H9 (cell line): ENCODE results near the gene SLC22A16. TPM values are rescaled to one million over a fixed set of nuclear protein-coding genes. Genes with fewer than 3 reads are reported as not detected.

ENCODE experiments used
- DNase-seq: peaks from one replicate; pipeline ENCODE4 v3.0.0-alpha.2; 2017
- H2AFZ ChIP-seq: one replicate; pipeline ENCODE4 v1.6.1; 2013; ENCODE audit warnings: mild to moderate bottlenecking, low read length, control low read depth, moderate library complexity
- H2AK5ac ChIP-seq: 2 replicates; pipeline ENCODE4 v1.6.1; 2013; ENCODE audit warnings: low read length, control low read depth, mixed read lengths; ENCODE audit not compliant: insufficient read length
- H2BK120ac ChIP-seq: one replicate; pipeline ENCODE4 v1.6.1; 2013; ENCODE audit warnings: low read depth, mild to moderate bottlenecking, low read length, control low read depth, inconsistent platforms; ENCODE audit not compliant: poor library complexity, severe bottlenecking
- H2BK12ac ChIP-seq: 2 replicates; pipeline ENCODE4 v1.6.1; 2013; ENCODE audit warnings: low read length, control low read depth, mixed read lengths, low read depth; ENCODE audit not compliant: insufficient read length
- H2BK15ac ChIP-seq: 2 replicates; pipeline ENCODE4 v1.6.1; 2013; ENCODE audit warnings: low read depth, low read length, control low read depth
- H2BK20ac ChIP-seq: one replicate; pipeline ENCODE4 v1.6.1; 2013; ENCODE audit warnings: low read depth, mild to moderate bottlenecking, low read length, control low read depth, inconsistent platforms; ENCODE audit not compliant: poor library complexity, severe bottlenecking
- H2BK5ac ChIP-seq: 2 replicates; pipeline ENCODE4 v1.6.1; 2013; ENCODE audit warnings: low read length, control low read depth, mixed read lengths; ENCODE audit not compliant: insufficient read length
- H3K14ac ChIP-seq: 2 replicates; pipeline ENCODE4 v1.6.1; 2013; ENCODE audit warnings: low read length, control low read depth; ENCODE audit not compliant: insufficient read depth
- H3K18ac ChIP-seq: 2 replicates; pipeline ENCODE4 v1.6.1; 2013; ENCODE audit warnings: low read depth, mild to moderate bottlenecking, mixed read lengths, low read length, control low read depth; ENCODE audit not compliant: insufficient read length
- H3K23ac ChIP-seq: 2 replicates; pipeline ENCODE4 v1.6.1; 2013; ENCODE audit warnings: low read length, control low read depth, mixed read lengths, low read depth; ENCODE audit not compliant: insufficient read length
- H3K23me2 ChIP-seq: 2 replicates; pipeline ENCODE4 v1.6.1; 2013; ENCODE audit warnings: low read depth, mild to moderate bottlenecking, mixed read lengths, low read length, control low read depth; ENCODE audit not compliant: insufficient read length, poor library complexity, severe bottlenecking
- H3K27ac ChIP-seq: 2 replicates; pipeline ENCODE4 v1.5.1; 2013; ENCODE audit warnings: low read length, control low read depth, mixed read lengths, low read depth; ENCODE audit not compliant: insufficient read length
- H3K27me3 ChIP-seq: 2 replicates; pipeline ENCODE4 v1.6.1; 2013; ENCODE audit warnings: low read length, control low read depth, inconsistent platforms; ENCODE audit not compliant: insufficient read depth
- H3K4ac ChIP-seq: 2 replicates; pipeline ENCODE4 v1.6.1; 2013; ENCODE audit warnings: low read depth, mild to moderate bottlenecking, control low read depth, inconsistent platforms, low read length, moderate library complexity
- H3K4me1 ChIP-seq: 2 replicates; pipeline ENCODE4 v1.6.1; 2013; ENCODE audit warnings: low read length, control low read depth, inconsistent platforms; ENCODE audit not compliant: insufficient read depth
- H3K4me2 ChIP-seq: 2 replicates; pipeline ENCODE4 v1.6.1; 2013; ENCODE audit warnings: low read length, control low read depth, mixed read lengths; ENCODE audit not compliant: insufficient read length, insufficient read depth
- H3K56ac ChIP-seq: 2 replicates; pipeline ENCODE4 v1.6.1; 2013; ENCODE audit warnings: low read depth, mild to moderate bottlenecking, mixed read lengths, low read length, control low read depth; ENCODE audit not compliant: insufficient read length
- H3K79me1 ChIP-seq: 2 replicates; pipeline ENCODE4 v1.6.1; 2013; ENCODE audit warnings: low read depth, mild to moderate bottlenecking, moderate library complexity, low read length, control low read depth, inconsistent platforms; ENCODE audit not compliant: insufficient read depth, poor library complexity, severe bottlenecking
- H3K79me2 ChIP-seq: 2 replicates; pipeline ENCODE4 v1.6.1; 2013; ENCODE audit warnings: low read length, control low read depth, inconsistent platforms; ENCODE audit not compliant: insufficient read depth
- H3K9ac ChIP-seq: 2 replicates; pipeline ENCODE4 v1.6.1; 2013; ENCODE audit warnings: low read length, control low read depth, mixed read lengths; ENCODE audit not compliant: insufficient read length; ENCODE audit errors: extremely low read depth
- H3K9me3 ChIP-seq: one replicate; pipeline ENCODE4 v1.6.1; 2013; ENCODE audit warnings: low read depth, low read length, inconsistent platforms; ENCODE audit not compliant: control insufficient read depth
- H3T11ph ChIP-seq: one replicate; pipeline ENCODE4 v1.6.1; 2013; ENCODE audit warnings: mild to moderate bottlenecking, low read length, control low read depth, inconsistent platforms
- H4K20me1 ChIP-seq: one replicate; pipeline ENCODE4 v1.6.1; 2013; ENCODE audit not compliant: control insufficient read depth, insufficient read length, insufficient read depth
- H4K5ac ChIP-seq: 2 replicates; pipeline ENCODE4 v1.6.1; 2013; ENCODE audit warnings: low read depth, mild to moderate bottlenecking, mixed read lengths, low read length, control low read depth; ENCODE audit not compliant: insufficient read length
- H4K8ac ChIP-seq: replicated peaks from 2 replicates; pipeline ENCODE4 v1.6.1; 2013; ENCODE audit warnings: low read length, control low read depth, mixed read lengths, low read depth; ENCODE audit not compliant: insufficient read length
- H4K91ac ChIP-seq: 2 replicates; pipeline ENCODE4 v1.6.1; 2013; ENCODE audit warnings: low read depth, mild to moderate bottlenecking, moderate library complexity, mixed read lengths, low read length, control low read depth; ENCODE audit not compliant: insufficient read length
- H3K27ac Mint-ChIP-seq, 3 experiments: 2 replicates in 2 of 3; 3 replicates in 1 of 3; pipeline ENCODE4 v1.8.0; 2020 to 2021; ENCODE audit warnings: mixed read lengths in 3 of 3, mild to moderate bottlenecking in 1 of 3, moderate library complexity in 1 of 3
- H3K27me3 Mint-ChIP-seq: 2 replicates; pipeline ENCODE4 v1.8.0; 2021; ENCODE audit warnings: low read depth, mild to moderate bottlenecking, moderate library complexity, mixed read lengths
- H3K36me3 Mint-ChIP-seq, 3 experiments: 2 replicates in 2 of 3; 3 replicates in 1 of 3; pipeline ENCODE4 v1.8.0; 2020 to 2021; ENCODE audit warnings: low read depth in 3 of 3, mixed read lengths in 3 of 3; ENCODE audit not compliant: insufficient read depth in 1 of 3
- H3K4me1 Mint-ChIP-seq, 2 experiments: 2 replicates each; pipeline ENCODE4 v1.8.0; 2020; ENCODE audit warnings: mixed read lengths in 2 of 2
- H3K4me3 Mint-ChIP-seq, 2 experiments: 2 replicates in 1 of 2; 3 replicates in 1 of 2; pipeline ENCODE4 v1.8.0; 2020 to 2021; ENCODE audit warnings: mild to moderate bottlenecking in 2 of 2, mixed read lengths in 2 of 2, moderate library complexity in 1 of 2
- H3K9me3 Mint-ChIP-seq, 2 experiments: 2 replicates in 1 of 2; 3 replicates in 1 of 2; pipeline ENCODE4 v1.8.0; 2020; ENCODE audit warnings: mild to moderate bottlenecking in 2 of 2, mixed read lengths in 2 of 2, moderate library complexity in 1 of 2
- CTCF ChIP-seq: fragments of 200-600 bp; sonication (generic); conservative IDR thresholded peaks from 3 replicates; pipeline ENCODE4 v1.8.0; 2021; ENCODE audit warnings: antibody characterized with exemption, mild to moderate bottlenecking
- WGBS: extraction: QIAGEN DNeasy Blood & Tissue Kit; methylation state at CpG from one replicate; pipeline ENCODE4 v1.1.7; 2013; ENCODE audit warnings: missing lambda C conversion rate, low lambda C conversion rate, mixed read lengths; ENCODE audit not compliant: insufficient read length; ENCODE audit errors: extremely low coverage; 5-methylcytosine and 5-hydroxymethylcytosine counted together
- total RNA-seq: library from RNA; stranded (reverse); gene quantifications from 2 replicates; pipeline ENCODE4 v1.2.1, GENCODE V29; 2021

Gene SLC22A16
- total RNA-seq, 1 experiment from 2014 or later = not detected

- Histone ChIP-seq H3K79me2 (no peaks in the 10 kb centered on the region), H3K4me1 (no peaks in the 10 kb centered on the region), H3K4me2 (no peak overlapping the region), H2BK5ac (no peak overlapping the region), H3T11ph (no peak overlapping the region), H3K27ac (no peak overlapping the region), H2BK12ac (no peak overlapping the region), H3K79me1 (no peaks in the 10 kb centered on the region), H3K27me3 (no peaks in the 10 kb centered on the region), H3K18ac (no peak overlapping the region), H2AFZ (no peak overlapping the region), H2BK120ac (no peak overlapping the region), H2BK20ac (no peak overlapping the region), H3K23ac (no peak overlapping the region), H2BK15ac (no peak overlapping the region), H3K56ac (no peak overlapping the region), H4K5ac (no peak overlapping the region), H3K23me2 (no peaks in the 10 kb centered on the region), H3K4ac (no peak overlapping the region), H4K91ac (no peak overlapping the region), H2AK5ac (no peak overlapping the region), H4K8ac (no peak overlapping the region), H3K9me3 (no peaks in the 10 kb centered on the region), H3K14ac (no peak overlapping the region), H4K20me1 (no peaks in the 10 kb centered on the region), H3K9ac (no peak overlapping the region)
- H3K27ac Mint-ChIP-seq = no peak overlapping the region
- no CpG with 5 or more reads among the region's 3 CpGs for WGBS
- H3K27me3 Mint-ChIP-seq = no peaks in the 10 kb centered on the region; the same call in 1 of the 2 replicates
- H3K4me3 Mint-ChIP-seq = no peak overlapping the region
- no peak for DNase-seq
- H3K4me1 Mint-ChIP-seq = no peaks in the 10 kb centered on the region
- H3K36me3 Mint-ChIP-seq = no peaks in the 10 kb centered on the region
- no peak for TF ChIP-seq CTCF
- H3K9me3 Mint-ChIP-seq = no peaks in the 10 kb centered on the region
Measured at GRCh38 chr6:110447761-110448160, 28.7 kb downstream of the SLC22A16 start.
